NOMO-1 (cell line): ENCODE data around the gene HEPACAM.

ENCODE experiments used
- DNase-seq, 2 experiments: peaks; one replicate each; lab custom pipeline; 2025; ENCODE audit not compliant: unreplicated experiment in 2 of 2; lab: John Stamatoyannopoulos, UW

The HEPACAM gene

GRCh38 chr11:124870430-124870829 is 65.4 kb downstream of the HEPACAM start:
- no peak for DNase-seq

- DNase-seq, result no peak
These were observed 65.9 kb downstream of the HEPACAM start for GRCh38 chr11:124869856-124870387.

- DNase-seq, result no peak
These were observed 66.5 kb downstream of the HEPACAM start for GRCh38 chr11:124869331-124869730.
